KMS-11 (cell line): ENCODE data around the gene KIF3C.
"Not testable (repeated sequence)": the region's sequence is repeated elsewhere in the genome, so short reads cannot be mapped to it uniquely, and the experiment has no call there.

Experiments
- H2AFZ ChIP-seq: fragments of 200-600 bp; sonication (generic); 2 replicates; pipeline ENCODE4 v1.6.1; 2016; ENCODE audit warnings: antibody characterized with exemption, mixed run types, low read depth
- H3K27ac ChIP-seq: fragments of 200-600 bp; sonication (generic); 2 replicates; pipeline ENCODE4 v1.6.1; 2016; ENCODE audit warnings: mild to moderate bottlenecking, mixed run types
- H3K27me3 ChIP-seq: fragments of 200-600 bp; sonication (generic); 2 replicates; pipeline ENCODE4 v1.6.1; 2017; ENCODE audit warnings: mild to moderate bottlenecking, low read depth, mixed run types, moderate library complexity; ENCODE audit not compliant: insufficient read depth
- H3K36me3 ChIP-seq: fragments of 200-600 bp; sonication (generic); 2 replicates; pipeline ENCODE4 v1.6.1; 2017; ENCODE audit warnings: mild to moderate bottlenecking, mixed run types; ENCODE audit not compliant: insufficient read depth
- H3K4me1 ChIP-seq: fragments of 200-600 bp; sonication (generic); 2 replicates; pipeline ENCODE4 v1.6.1; 2016; ENCODE audit warnings: mild to moderate bottlenecking, low read depth, mixed run types; ENCODE audit not compliant: poor library complexity, severe bottlenecking
- H3K4me2 ChIP-seq: fragments of 200-600 bp; sonication (generic); 2 replicates; pipeline ENCODE4 v1.7.0; 2016; ENCODE audit warnings: mild to moderate bottlenecking, mixed run types
- H3K4me3 ChIP-seq: fragments of 200-600 bp; sonication (generic); IDR thresholded peaks from 2 replicates; pipeline ENCODE4 v1.6.1; 2017; ENCODE audit warnings: low read depth, low read length, mixed read lengths; ENCODE audit not compliant: insufficient read depth
- H3K79me2 ChIP-seq: fragments of 200-600 bp; sonication (generic); 2 replicates; pipeline ENCODE4 v1.6.1; 2016; ENCODE audit warnings: low read depth, mixed run types; ENCODE audit not compliant: insufficient read depth
- H3K9ac ChIP-seq: fragments of 200-600 bp; sonication (generic); 2 replicates; pipeline ENCODE4 v1.6.1; 2016; ENCODE audit warnings: mild to moderate bottlenecking, mixed run types
- H4K20me1 ChIP-seq: fragments of 200-600 bp; sonication (generic); 2 replicates; pipeline ENCODE4 v1.6.1; 2016; ENCODE audit warnings: mild to moderate bottlenecking, mixed run types; ENCODE audit not compliant: insufficient read depth
- CTCF ChIP-seq: fragments of 200-600 bp; sonication (generic); conservative IDR thresholded peaks from 2 replicates; pipeline ENCODE4 v1.6.1; 2017; ENCODE audit warnings: low read depth, mild to moderate bottlenecking, antibody characterized with exemption, low read length, moderate library complexity, mixed read lengths

The KIF3C gene

GRCh38 chr2:25920336-25920735 lies 62.0 kb downstream of the KIF3C start:
- Histone ChIP-seq H3K27me3 (no peaks in the 10 kb centered on the region), H3K4me2 (no peak overlapping the region), H3K27ac (no peak overlapping the region), H3K4me1 (no peaks in the 10 kb centered on the region), H3K79me2 (no peaks in the 10 kb centered on the region), H4K20me1 (no peaks in the 10 kb centered on the region), H3K36me3 (no peaks in the 10 kb centered on the region), H2AFZ (no peak overlapping the region), H3K4me3 (no peak overlapping the region), H3K9ac (no peak overlapping the region)
- no peak for TF ChIP-seq CTCF

- H3K27me3 ChIP-seq = no peaks in the 10 kb centered on the region
- no peak overlapping the region for H3K4me3 ChIP-seq
- H3K4me2 ChIP-seq = no peak overlapping the region
- no peaks in the 10 kb centered on the region for H3K36me3 ChIP-seq
- H2AFZ ChIP-seq = no peak overlapping the region
- H3K27ac ChIP-seq = no peak overlapping the region
- TF ChIP-seq CTCF = no peak
- H3K9ac ChIP-seq = no peak overlapping the region
- no peaks in the 10 kb centered on the region for H3K4me1 ChIP-seq
- H4K20me1 ChIP-seq = no peaks in the 10 kb centered on the region
- H3K79me2 ChIP-seq = no peaks in the 10 kb centered on the region
These were observed 64.5 kb downstream of the KIF3C start for GRCh38 chr2:25917832-25918231.

- H3K27ac ChIP-seq, H3K36me3 ChIP-seq, H3K9ac ChIP-seq, H4K20me1 ChIP-seq, H3K27me3 ChIP-seq, H2AFZ ChIP-seq, H3K79me2 ChIP-seq, H3K4me2 ChIP-seq, H3K4me3 ChIP-seq, H3K4me1 ChIP-seq: not testable (repeated sequence)
These were observed 64.9 kb downstream of the KIF3C start for GRCh38 chr2:25917411-25917810.

GRCh38 chr2:25915944-25916772 lies 66.1 kb downstream of the KIF3C start:
- H3K36me3 ChIP-seq, H3K79me2 ChIP-seq, H3K4me1 ChIP-seq, H3K27me3 ChIP-seq, H4K20me1 ChIP-seq, H2AFZ ChIP-seq, H3K9ac ChIP-seq, H3K4me2 ChIP-seq, H3K4me3 ChIP-seq, H3K27ac ChIP-seq: not testable (repeated sequence)

GRCh38 chr2:25915411-25915810 lies 66.9 kb downstream of the KIF3C start:
- not testable (repeated sequence) for H3K4me2 ChIP-seq, H4K20me1 ChIP-seq, H3K79me2 ChIP-seq, H3K4me1 ChIP-seq, H3K4me3 ChIP-seq, H2AFZ ChIP-seq, H3K9ac ChIP-seq, H3K27ac ChIP-seq, H3K27me3 ChIP-seq, H3K36me3 ChIP-seq

GRCh38 chr2:25913696-25913973 lies 68.7 kb downstream of the KIF3C start:
- H3K36me3 ChIP-seq, H3K27ac ChIP-seq, H3K4me2 ChIP-seq, H3K79me2 ChIP-seq, H3K4me1 ChIP-seq, H3K9ac ChIP-seq, H2AFZ ChIP-seq, H4K20me1 ChIP-seq, H3K4me3 ChIP-seq, H3K27me3 ChIP-seq: not testable (repeated sequence)
